H9 (cell line): ENCODE measurements around the gene SLC19A1. TPM values are rescaled to one million over a fixed set of nuclear protein-coding genes. Genes with fewer than 3 reads are reported as not detected.

Experiments
- DNase-seq: peaks from one replicate; pipeline ENCODE4 v3.0.0-alpha.2; 2017
- H2AFZ ChIP-seq: one replicate; pipeline ENCODE4 v1.6.1; 2013; ENCODE audit warnings: mild to moderate bottlenecking, low read length, control low read depth, moderate library complexity
- H2AK5ac ChIP-seq: 2 replicates; pipeline ENCODE4 v1.6.1; 2013; ENCODE audit warnings: low read length, control low read depth, mixed read lengths; ENCODE audit not compliant: insufficient read length
- H2BK120ac ChIP-seq: one replicate; pipeline ENCODE4 v1.6.1; 2013; ENCODE audit warnings: low read depth, mild to moderate bottlenecking, low read length, control low read depth, inconsistent platforms; ENCODE audit not compliant: poor library complexity, severe bottlenecking
- H2BK12ac ChIP-seq: 2 replicates; pipeline ENCODE4 v1.6.1; 2013; ENCODE audit warnings: low read length, control low read depth, mixed read lengths, low read depth; ENCODE audit not compliant: insufficient read length
- H2BK15ac ChIP-seq: 2 replicates; pipeline ENCODE4 v1.6.1; 2013; ENCODE audit warnings: low read depth, low read length, control low read depth
- H2BK20ac ChIP-seq: one replicate; pipeline ENCODE4 v1.6.1; 2013; ENCODE audit warnings: low read depth, mild to moderate bottlenecking, low read length, control low read depth, inconsistent platforms; ENCODE audit not compliant: poor library complexity, severe bottlenecking
- H2BK5ac ChIP-seq: 2 replicates; pipeline ENCODE4 v1.6.1; 2013; ENCODE audit warnings: low read length, control low read depth, mixed read lengths; ENCODE audit not compliant: insufficient read length
- H3K14ac ChIP-seq: 2 replicates; pipeline ENCODE4 v1.6.1; 2013; ENCODE audit warnings: low read length, control low read depth; ENCODE audit not compliant: insufficient read depth
- H3K18ac ChIP-seq: 2 replicates; pipeline ENCODE4 v1.6.1; 2013; ENCODE audit warnings: low read depth, mild to moderate bottlenecking, mixed read lengths, low read length, control low read depth; ENCODE audit not compliant: insufficient read length
- H3K23ac ChIP-seq: 2 replicates; pipeline ENCODE4 v1.6.1; 2013; ENCODE audit warnings: low read length, control low read depth, mixed read lengths, low read depth; ENCODE audit not compliant: insufficient read length
- H3K23me2 ChIP-seq: 2 replicates; pipeline ENCODE4 v1.6.1; 2013; ENCODE audit warnings: low read depth, mild to moderate bottlenecking, mixed read lengths, low read length, control low read depth; ENCODE audit not compliant: insufficient read length, poor library complexity, severe bottlenecking
- H3K27ac ChIP-seq: 2 replicates; pipeline ENCODE4 v1.5.1; 2013; ENCODE audit warnings: low read length, control low read depth, mixed read lengths, low read depth; ENCODE audit not compliant: insufficient read length
- H3K27me3 ChIP-seq: 2 replicates; pipeline ENCODE4 v1.6.1; 2013; ENCODE audit warnings: low read length, control low read depth, inconsistent platforms; ENCODE audit not compliant: insufficient read depth
- H3K4ac ChIP-seq: 2 replicates; pipeline ENCODE4 v1.6.1; 2013; ENCODE audit warnings: low read depth, mild to moderate bottlenecking, control low read depth, inconsistent platforms, low read length, moderate library complexity
- H3K4me1 ChIP-seq: 2 replicates; pipeline ENCODE4 v1.6.1; 2013; ENCODE audit warnings: low read length, control low read depth, inconsistent platforms; ENCODE audit not compliant: insufficient read depth
- H3K4me2 ChIP-seq: 2 replicates; pipeline ENCODE4 v1.6.1; 2013; ENCODE audit warnings: low read length, control low read depth, mixed read lengths; ENCODE audit not compliant: insufficient read length, insufficient read depth
- H3K56ac ChIP-seq: 2 replicates; pipeline ENCODE4 v1.6.1; 2013; ENCODE audit warnings: low read depth, mild to moderate bottlenecking, mixed read lengths, low read length, control low read depth; ENCODE audit not compliant: insufficient read length
- H3K79me1 ChIP-seq: 2 replicates; pipeline ENCODE4 v1.6.1; 2013; ENCODE audit warnings: low read depth, mild to moderate bottlenecking, moderate library complexity, low read length, control low read depth, inconsistent platforms; ENCODE audit not compliant: insufficient read depth, poor library complexity, severe bottlenecking
- H3K79me2 ChIP-seq: 2 replicates; pipeline ENCODE4 v1.6.1; 2013; ENCODE audit warnings: low read length, control low read depth, inconsistent platforms; ENCODE audit not compliant: insufficient read depth
- H3K9ac ChIP-seq: 2 replicates; pipeline ENCODE4 v1.6.1; 2013; ENCODE audit warnings: low read length, control low read depth, mixed read lengths; ENCODE audit not compliant: insufficient read length; ENCODE audit errors: extremely low read depth
- H3K9me3 ChIP-seq: one replicate; pipeline ENCODE4 v1.6.1; 2013; ENCODE audit warnings: low read depth, low read length, inconsistent platforms; ENCODE audit not compliant: control insufficient read depth
- H3T11ph ChIP-seq: one replicate; pipeline ENCODE4 v1.6.1; 2013; ENCODE audit warnings: mild to moderate bottlenecking, low read length, control low read depth, inconsistent platforms
- H4K20me1 ChIP-seq: one replicate; pipeline ENCODE4 v1.6.1; 2013; ENCODE audit not compliant: control insufficient read depth, insufficient read length, insufficient read depth
- H4K5ac ChIP-seq: 2 replicates; pipeline ENCODE4 v1.6.1; 2013; ENCODE audit warnings: low read depth, mild to moderate bottlenecking, mixed read lengths, low read length, control low read depth; ENCODE audit not compliant: insufficient read length
- H4K8ac ChIP-seq: replicated peaks from 2 replicates; pipeline ENCODE4 v1.6.1; 2013; ENCODE audit warnings: low read length, control low read depth, mixed read lengths, low read depth; ENCODE audit not compliant: insufficient read length
- H4K91ac ChIP-seq: 2 replicates; pipeline ENCODE4 v1.6.1; 2013; ENCODE audit warnings: low read depth, mild to moderate bottlenecking, moderate library complexity, mixed read lengths, low read length, control low read depth; ENCODE audit not compliant: insufficient read length
- H3K27ac Mint-ChIP-seq, 3 experiments: 2 replicates in 2 of 3; 3 replicates in 1 of 3; pipeline ENCODE4 v1.8.0; 2020 to 2021; ENCODE audit warnings: mixed read lengths in 3 of 3, mild to moderate bottlenecking in 1 of 3, moderate library complexity in 1 of 3
- H3K27me3 Mint-ChIP-seq: 2 replicates; pipeline ENCODE4 v1.8.0; 2021; ENCODE audit warnings: low read depth, mild to moderate bottlenecking, moderate library complexity, mixed read lengths
- H3K36me3 Mint-ChIP-seq, 3 experiments: 2 replicates in 2 of 3; 3 replicates in 1 of 3; pipeline ENCODE4 v1.8.0; 2020 to 2021; ENCODE audit warnings: low read depth in 3 of 3, mixed read lengths in 3 of 3; ENCODE audit not compliant: insufficient read depth in 1 of 3
- H3K4me1 Mint-ChIP-seq, 2 experiments: 2 replicates each; pipeline ENCODE4 v1.8.0; 2020; ENCODE audit warnings: mixed read lengths in 2 of 2
- H3K4me3 Mint-ChIP-seq, 2 experiments: 2 replicates in 1 of 2; 3 replicates in 1 of 2; pipeline ENCODE4 v1.8.0; 2020 to 2021; ENCODE audit warnings: mild to moderate bottlenecking in 2 of 2, mixed read lengths in 2 of 2, moderate library complexity in 1 of 2
- H3K9me3 Mint-ChIP-seq, 2 experiments: 2 replicates in 1 of 2; 3 replicates in 1 of 2; pipeline ENCODE4 v1.8.0; 2020; ENCODE audit warnings: mild to moderate bottlenecking in 2 of 2, mixed read lengths in 2 of 2, moderate library complexity in 1 of 2
- WGBS: extraction: QIAGEN DNeasy Blood & Tissue Kit; methylation state at CpG from one replicate; pipeline ENCODE4 v1.1.7; 2013; ENCODE audit warnings: missing lambda C conversion rate, low lambda C conversion rate, mixed read lengths; ENCODE audit not compliant: insufficient read length; ENCODE audit errors: extremely low coverage; 5-methylcytosine and 5-hydroxymethylcytosine counted together
- total RNA-seq: library from RNA; stranded (reverse); gene quantifications from 2 replicates; pipeline ENCODE4 v1.2.1, GENCODE V29; 2021
- TF ChIP-seq, protein P1 (sequence below): fragments of 200-600 bp; sonication (generic); conservative IDR thresholded peaks from 3 replicates; pipeline ENCODE4 v1.8.0; 2021; ENCODE audit warnings: antibody characterized with exemption, mild to moderate bottlenecking

Gene SLC19A1
- total RNA-seq, 1 experiment from 2014 or later: 32.4 TPM

DNA sequence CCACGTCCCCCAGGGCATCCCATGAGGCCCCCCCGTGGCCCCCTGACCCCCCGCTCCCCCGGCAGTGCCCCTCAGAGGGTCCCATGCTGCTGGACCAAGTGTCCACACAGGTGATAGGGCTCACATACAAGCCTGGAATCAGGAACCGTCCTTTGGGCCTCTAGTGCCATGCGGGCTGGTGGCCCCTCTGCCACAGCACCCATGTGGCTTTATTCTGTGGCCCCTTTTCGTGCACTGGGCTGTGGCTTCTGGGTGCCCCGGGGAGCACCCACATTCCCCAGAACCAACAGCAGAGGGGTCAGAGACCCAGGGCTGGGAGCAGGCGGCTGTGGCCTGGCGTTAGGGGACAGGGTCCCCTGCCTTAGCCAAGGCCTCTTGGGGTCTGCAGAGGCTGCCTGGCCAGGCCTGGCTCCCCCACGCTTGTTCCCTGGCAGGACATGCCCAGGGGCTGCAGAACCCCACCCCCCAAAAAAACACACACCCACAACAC lies 31.7 kb downstream of the SLC19A1 start:
- WGBS: no CpG with 5 or more reads among the region's 11 CpGs
- H3K23ac ChIP-seq: no peak overlapping the region
- H3K27ac Mint-ChIP-seq: no peak overlapping the region
- H3K27ac ChIP-seq: no peak overlapping the region
- peaks cover 0 to 39% (median 29%) of the 10 kb centered on the region in 3 experiments; a peak in 6 of 7 replicates for H3K36me3 Mint-ChIP-seq
- no peaks in the 10 kb centered on the region for H3K4me1 ChIP-seq
- no peaks in the 10 kb centered on the region for H3K9me3 ChIP-seq
- H3K4ac ChIP-seq: no peak overlapping the region
- TF ChIP-seq, protein P1, sequence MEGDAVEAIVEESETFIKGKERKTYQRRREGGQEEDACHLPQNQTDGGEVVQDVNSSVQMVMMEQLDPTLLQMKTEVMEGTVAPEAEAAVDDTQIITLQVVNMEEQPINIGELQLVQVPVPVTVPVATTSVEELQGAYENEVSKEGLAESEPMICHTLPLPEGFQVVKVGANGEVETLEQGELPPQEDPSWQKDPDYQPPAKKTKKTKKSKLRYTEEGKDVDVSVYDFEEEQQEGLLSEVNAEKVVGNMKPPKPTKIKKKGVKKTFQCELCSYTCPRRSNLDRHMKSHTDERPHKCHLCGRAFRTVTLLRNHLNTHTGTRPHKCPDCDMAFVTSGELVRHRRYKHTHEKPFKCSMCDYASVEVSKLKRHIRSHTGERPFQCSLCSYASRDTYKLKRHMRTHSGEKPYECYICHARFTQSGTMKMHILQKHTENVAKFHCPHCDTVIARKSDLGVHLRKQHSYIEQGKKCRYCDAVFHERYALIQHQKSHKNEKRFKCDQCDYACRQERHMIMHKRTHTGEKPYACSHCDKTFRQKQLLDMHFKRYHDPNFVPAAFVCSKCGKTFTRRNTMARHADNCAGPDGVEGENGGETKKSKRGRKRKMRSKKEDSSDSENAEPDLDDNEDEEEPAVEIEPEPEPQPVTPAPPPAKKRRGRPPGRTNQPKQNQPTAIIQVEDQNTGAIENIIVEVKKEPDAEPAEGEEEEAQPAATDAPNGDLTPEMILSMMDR: no peak
- no peak overlapping the region for H3K9ac ChIP-seq
- peaks cover 0 to 4% of the 10 kb centered on the region in 2 experiments; a peak in 1 of 4 replicates for H3K4me1 Mint-ChIP-seq
- H3K56ac ChIP-seq: no peak overlapping the region
- H3K4me3 Mint-ChIP-seq: no peak overlapping the region
- H3T11ph ChIP-seq: no peak overlapping the region
- no peak overlapping the region for H3K4me2 ChIP-seq
- no peak overlapping the region for H2BK12ac ChIP-seq
- no peaks in the 10 kb centered on the region for H3K27me3 ChIP-seq
- H2AFZ ChIP-seq: no peak overlapping the region
- H2AK5ac ChIP-seq: no peak overlapping the region
- H2BK120ac ChIP-seq: no peak overlapping the region
- H2BK15ac ChIP-seq: no peak overlapping the region
- H3K14ac ChIP-seq: no peak overlapping the region
- no peaks in the 10 kb centered on the region for H3K9me3 Mint-ChIP-seq
- H4K20me1 ChIP-seq: no peaks in the 10 kb centered on the region
- no peaks in the 10 kb centered on the region for H3K79me2 ChIP-seq
- no peaks in the 10 kb centered on the region for H3K23me2 ChIP-seq
- no peak overlapping the region for H4K91ac ChIP-seq
- no peak overlapping the region for H3K18ac ChIP-seq
- no peak overlapping the region for H2BK5ac ChIP-seq
- no peak overlapping the region for H4K5ac ChIP-seq
- H4K8ac ChIP-seq: no peak overlapping the region
- H3K27me3 Mint-ChIP-seq: peaks cover 7% of the 10 kb centered on the region; the same call in 1 of the 2 replicates
- H3K79me1 ChIP-seq: no peaks in the 10 kb centered on the region
- DNase-seq: no peak
- no peak overlapping the region for H2BK20ac ChIP-seq
